ENCODE measurements around the gene CIAO2A. TPM values are rescaled to one million over a fixed set of nuclear protein-coding genes. Genes with fewer than 3 reads are reported as not detected.
"Not testable (repeated sequence)": the region's sequence is repeated elsewhere in the genome, so short reads cannot be mapped to it uniquely, and the experiment has no call there.

Gene CIAO2A
- polyA plus RNA-seq (ENCODE audit: insufficient read length in 4 of 4): 100 to 1,000 TPM in 1 of 4 donors, 10 to 100 TPM in 3; 53.3 to 119 (median 87.9) TPM

GRCh38 chr15:64093627-64094417 is at the start of gene CIAO2A:
Gene CIAO2A (minus strand): TSS chr15:64093838. CDS start chr15:64093768, 70 bp downstream.
- DNase-seq (ENCODE audit: low read depth in 4 of 4, low spot score in 3 of 4): peak; percentile 94 to 98 (median 96)

- no peak for DNase-seq (ENCODE audit: low read depth in 4 of 4, low spot score in 3 of 4)
These were observed 49.6 kb upstream of the CIAO2A start for GRCh38 chr15:64143276-64143675.

GRCh38 chr15:64141798-64142512 is 48.3 kb upstream of the CIAO2A start:
- no peak for DNase-seq (ENCODE audit: low read depth in 4 of 4, low spot score in 3 of 4)

GRCh38 chr15:64138331-64138941 is 44.8 kb upstream of the CIAO2A start:
- DNase-seq (ENCODE audit: low read depth in 4 of 4, low spot score in 3 of 4): no peak

GRCh38 chr15:64137226-64137833 is 43.7 kb upstream of the CIAO2A start:
- no peak for DNase-seq (ENCODE audit: low read depth in 4 of 4, low spot score in 3 of 4)

- no peak for DNase-seq (ENCODE audit: low read depth in 4 of 4, low spot score in 3 of 4)
These were observed 42.7 kb upstream of the CIAO2A start for GRCh38 chr15:64136347-64136746.

GRCh38 chr15:64134345-64134829 is 40.7 kb upstream of the CIAO2A start:
- DNase-seq (ENCODE audit: low read depth in 4 of 4, low spot score in 3 of 4): no peak

GRCh38 chr15:64133623-64134344 is 40.1 kb upstream of the CIAO2A start:
- no peak for DNase-seq (ENCODE audit: low read depth in 4 of 4, low spot score in 3 of 4)

- no peak for DNase-seq (ENCODE audit: low read depth in 4 of 4, low spot score in 3 of 4)
These were observed 38.6 kb upstream of the CIAO2A start for GRCh38 chr15:64132217-64132616.

GRCh38 chr15:64131547-64131946 is 37.9 kb upstream of the CIAO2A start:
- DNase-seq (ENCODE audit: low read depth in 4 of 4, low spot score in 3 of 4): no peak

GRCh38 chr15:64130159-64130558 is 36.5 kb upstream of the CIAO2A start:
- DNase-seq (ENCODE audit: low read depth in 4 of 4, low spot score in 3 of 4): no peak

- DNase-seq (ENCODE audit: low read depth in 4 of 4, low spot score in 3 of 4): no peak
These were observed 34.1 kb upstream of the CIAO2A start for GRCh38 chr15:64127521-64128270.

- no peak for DNase-seq (ENCODE audit: low read depth in 4 of 4, low spot score in 3 of 4)
These were observed 32.3 kb upstream of the CIAO2A start for GRCh38 chr15:64125978-64126377.

GRCh38 chr15:64122936-64123351 is 29.3 kb upstream of the CIAO2A start:
- no peak for DNase-seq (ENCODE audit: low read depth in 4 of 4, low spot score in 3 of 4)

GRCh38 chr15:64122444-64122843 is 28.8 kb upstream of the CIAO2A start:
- DNase-seq (ENCODE audit: low read depth in 4 of 4, low spot score in 3 of 4): no peak

GRCh38 chr15:64121614-64122013 is 28.0 kb upstream of the CIAO2A start:
- DNase-seq (ENCODE audit: low read depth in 4 of 4, low spot score in 3 of 4): no peak

GRCh38 chr15:64120322-64120721 is 26.7 kb upstream of the CIAO2A start:
- not testable (repeated sequence) for DNase-seq (ENCODE audit: low read depth in 4 of 4, low spot score in 3 of 4)

- DNase-seq (ENCODE audit: low read depth in 4 of 4, low spot score in 3 of 4): no peak
These were observed 24.3 kb upstream of the CIAO2A start for GRCh38 chr15:64117759-64118487.

GRCh38 chr15:64112904-64113303 is 19.3 kb upstream of the CIAO2A start:
- DNase-seq (ENCODE audit: low read depth in 4 of 4, low spot score in 3 of 4): no peak

Measured in left renal pelvis (tissue), 4 donors.